Nephron progenitor cell (in vitro differentiated cells): Measurements from ENCODE around the gene TIAL1.
"Not testable (repeated sequence)": the region's sequence is repeated elsewhere in the genome, so short reads cannot be mapped to it uniquely, and the experiment has no call there.

Source experiments
- DNase-seq: peaks from one replicate; pipeline ENCODE4 v3.0.0; 2021
- H3K27ac Mint-ChIP-seq: 2 replicates; pipeline ENCODE4 v1.8.0; 2021; ENCODE audit warnings: mild to moderate bottlenecking, moderate library complexity, mixed read lengths
- H3K27me3 Mint-ChIP-seq: 2 replicates; pipeline ENCODE4 v1.8.0; 2021; ENCODE audit warnings: mild to moderate bottlenecking, low read depth, mixed read lengths; ENCODE audit not compliant: poor library complexity
- H3K36me3 Mint-ChIP-seq: 2 replicates; pipeline ENCODE4 v1.8.0; 2021; ENCODE audit warnings: low read depth, mixed read lengths
- H3K4me1 Mint-ChIP-seq: 2 replicates; pipeline ENCODE4 v1.8.0; 2021; ENCODE audit warnings: mixed read lengths
- H3K4me3 Mint-ChIP-seq: 2 replicates; pipeline ENCODE4 v1.8.0; 2021; ENCODE audit warnings: mild to moderate bottlenecking, moderate library complexity, mixed read lengths
- H3K9me3 Mint-ChIP-seq: 2 replicates; pipeline ENCODE4 v1.8.0; 2021; ENCODE audit warnings: mild to moderate bottlenecking, moderate library complexity, mixed read lengths
- TF ChIP-seq, protein P1 (sequence below): fragments of 200-600 bp; sonication (generic); IDR thresholded peaks from 2 replicates; pipeline ENCODE4 v1.5.0; 2021; ENCODE audit warnings: antibody characterized with exemption

Gene TIAL1

DNA sequence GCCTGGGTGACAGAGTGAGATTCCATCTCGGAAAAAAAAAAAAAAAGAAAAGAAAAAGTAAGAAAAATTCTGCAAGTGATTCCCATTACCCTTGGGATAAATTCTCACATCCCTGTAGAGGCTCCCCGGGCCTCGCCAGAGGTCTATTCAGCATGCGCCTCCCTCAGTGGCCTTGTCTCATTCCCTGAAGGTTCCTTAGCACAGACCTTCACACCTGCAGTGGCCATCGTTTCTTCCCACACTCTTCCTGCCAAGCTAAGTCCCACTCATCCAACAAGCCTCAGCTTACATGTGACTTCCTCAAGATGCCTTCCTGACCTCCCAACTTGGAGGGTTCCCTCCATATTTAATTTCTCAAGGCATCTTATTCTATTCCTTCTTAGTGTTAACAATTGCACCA, 33.5 kb upstream of the TIAL1 start:
- Mint-ChIP-seq H3K36me3 (no peaks in the 10 kb centered on the region), H3K27ac (peak overlapping the region; percentile 54), H3K9me3 (no peaks in the 10 kb centered on the region), H3K4me3 (no peak overlapping the region), H3K4me1 (peaks cover 5% of the 10 kb centered on the region), H3K27me3 (peaks cover 3% of the 10 kb centered on the region)
- TF ChIP-seq, protein P1, sequence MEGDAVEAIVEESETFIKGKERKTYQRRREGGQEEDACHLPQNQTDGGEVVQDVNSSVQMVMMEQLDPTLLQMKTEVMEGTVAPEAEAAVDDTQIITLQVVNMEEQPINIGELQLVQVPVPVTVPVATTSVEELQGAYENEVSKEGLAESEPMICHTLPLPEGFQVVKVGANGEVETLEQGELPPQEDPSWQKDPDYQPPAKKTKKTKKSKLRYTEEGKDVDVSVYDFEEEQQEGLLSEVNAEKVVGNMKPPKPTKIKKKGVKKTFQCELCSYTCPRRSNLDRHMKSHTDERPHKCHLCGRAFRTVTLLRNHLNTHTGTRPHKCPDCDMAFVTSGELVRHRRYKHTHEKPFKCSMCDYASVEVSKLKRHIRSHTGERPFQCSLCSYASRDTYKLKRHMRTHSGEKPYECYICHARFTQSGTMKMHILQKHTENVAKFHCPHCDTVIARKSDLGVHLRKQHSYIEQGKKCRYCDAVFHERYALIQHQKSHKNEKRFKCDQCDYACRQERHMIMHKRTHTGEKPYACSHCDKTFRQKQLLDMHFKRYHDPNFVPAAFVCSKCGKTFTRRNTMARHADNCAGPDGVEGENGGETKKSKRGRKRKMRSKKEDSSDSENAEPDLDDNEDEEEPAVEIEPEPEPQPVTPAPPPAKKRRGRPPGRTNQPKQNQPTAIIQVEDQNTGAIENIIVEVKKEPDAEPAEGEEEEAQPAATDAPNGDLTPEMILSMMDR = no peak
- DNase-seq = no peak

DNA sequence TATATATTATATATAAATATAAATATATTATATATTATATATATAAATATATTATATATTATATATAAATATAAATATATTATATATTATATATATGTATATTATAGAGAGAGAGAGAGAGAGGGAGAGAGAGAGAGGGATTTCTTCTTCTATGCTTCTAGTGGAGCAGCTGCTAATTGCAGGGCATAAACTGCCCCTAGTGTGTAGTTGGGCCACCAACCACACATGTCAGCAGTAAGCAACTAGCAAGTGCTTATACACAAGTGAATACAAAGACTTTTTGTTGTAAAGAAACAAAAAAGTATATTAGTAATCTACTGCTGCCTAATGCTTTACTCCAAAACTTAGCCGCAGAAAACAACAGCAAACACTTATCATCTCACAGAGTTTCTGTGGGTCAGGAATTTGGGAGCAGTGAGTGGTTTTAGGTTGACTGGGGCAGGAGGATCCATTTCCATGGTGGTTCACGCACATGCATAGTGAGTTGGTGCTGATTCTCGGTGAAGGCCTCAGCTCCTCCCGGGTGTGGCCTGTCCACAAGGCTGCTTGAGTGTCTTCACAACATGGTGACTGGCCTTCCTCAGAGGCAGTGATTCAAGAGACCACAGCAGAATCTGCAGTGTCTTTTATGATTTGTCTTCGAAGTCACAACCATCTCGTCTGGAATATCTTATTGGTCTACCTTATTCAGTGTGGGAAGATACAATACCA, 29.0 kb upstream of the TIAL1 start:
- no peak overlapping the region for H3K4me3 Mint-ChIP-seq
- no peak for DNase-seq
- peaks cover 5% of the 10 kb centered on the region for H3K4me1 Mint-ChIP-seq
- H3K9me3 Mint-ChIP-seq = no peaks in the 10 kb centered on the region
- no peak overlapping the region for H3K27ac Mint-ChIP-seq
- TF ChIP-seq, protein P1 = no peak
- no peaks in the 10 kb centered on the region for H3K36me3 Mint-ChIP-seq
- H3K27me3 Mint-ChIP-seq = peaks cover 5% of the 10 kb centered on the region

DNA sequence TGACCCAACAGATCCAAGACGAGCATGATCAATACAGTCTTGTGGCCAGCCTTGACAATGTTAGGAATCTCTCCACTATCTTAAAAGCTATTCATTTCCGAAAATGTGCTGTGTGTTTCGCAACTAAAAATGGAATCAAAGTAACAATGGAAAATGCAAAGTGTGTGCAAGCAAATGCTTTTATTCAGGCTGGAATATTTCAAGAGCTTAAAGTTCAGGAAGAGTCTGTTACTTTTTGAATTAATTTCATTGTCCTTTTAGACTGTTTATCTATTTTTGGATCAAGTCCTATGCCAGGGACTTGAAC, 24.3 kb upstream of the TIAL1 start:
- TF ChIP-seq, protein P1 = no peak
- peaks cover 15% of the 10 kb centered on the region for H3K27me3 Mint-ChIP-seq
- H3K4me3 Mint-ChIP-seq = no peak overlapping the region
- no peak overlapping the region for H3K27ac Mint-ChIP-seq
- H3K36me3 Mint-ChIP-seq = no peaks in the 10 kb centered on the region
- H3K4me1 Mint-ChIP-seq = peaks cover 16% of the 10 kb centered on the region
- H3K9me3 Mint-ChIP-seq = no peaks in the 10 kb centered on the region
- no peak for DNase-seq

DNA sequence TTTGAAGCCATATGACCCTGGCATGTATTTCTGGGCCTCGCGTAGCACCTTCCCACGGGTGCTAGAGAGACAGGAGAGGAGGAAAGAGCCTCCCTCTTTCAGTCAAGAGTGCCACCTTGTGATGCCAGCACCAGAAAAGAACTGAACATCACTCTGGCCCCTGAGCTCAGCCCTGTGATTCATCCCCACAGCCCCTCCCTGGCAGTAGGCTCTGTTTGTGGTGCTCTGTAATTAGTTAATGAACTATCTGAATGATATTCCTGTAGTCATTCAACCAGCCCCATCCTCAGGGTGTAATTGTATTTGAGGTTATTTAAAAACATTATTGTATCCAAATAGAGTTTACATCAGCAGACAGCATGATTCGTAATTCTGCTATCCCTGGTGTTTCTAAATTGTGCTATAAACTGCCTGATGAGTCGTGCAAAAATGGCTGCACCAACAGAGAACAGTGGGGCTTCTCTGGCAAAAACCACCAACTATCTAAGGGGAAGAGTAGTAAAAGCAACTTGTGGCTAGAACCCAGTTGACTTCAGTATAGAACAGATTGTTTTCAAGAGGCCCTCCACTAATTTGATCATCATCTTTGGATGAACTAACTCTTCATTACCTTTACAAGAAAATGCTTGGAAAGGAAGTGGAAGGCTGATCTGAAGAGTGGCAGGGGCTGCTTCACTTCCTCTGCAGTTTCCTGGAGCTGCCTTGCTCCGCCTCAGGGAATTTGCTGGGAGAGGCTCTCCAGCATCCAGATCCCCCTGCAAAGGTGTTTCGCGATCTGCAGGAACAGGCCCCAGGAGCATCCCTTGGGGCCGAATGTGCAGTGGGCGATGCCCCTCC, 23.7 kb upstream of the TIAL1 start:
- no peak for DNase-seq
- TF ChIP-seq, protein P1 = no peak
- no peaks in the 10 kb centered on the region for H3K36me3 Mint-ChIP-seq
- H3K4me3 Mint-ChIP-seq = no peak overlapping the region
- H3K27ac Mint-ChIP-seq = no peak overlapping the region
- H3K27me3 Mint-ChIP-seq = peaks cover 17% of the 10 kb centered on the region
- peaks cover 16% of the 10 kb centered on the region for H3K4me1 Mint-ChIP-seq
- H3K9me3 Mint-ChIP-seq = no peaks in the 10 kb centered on the region

DNA sequence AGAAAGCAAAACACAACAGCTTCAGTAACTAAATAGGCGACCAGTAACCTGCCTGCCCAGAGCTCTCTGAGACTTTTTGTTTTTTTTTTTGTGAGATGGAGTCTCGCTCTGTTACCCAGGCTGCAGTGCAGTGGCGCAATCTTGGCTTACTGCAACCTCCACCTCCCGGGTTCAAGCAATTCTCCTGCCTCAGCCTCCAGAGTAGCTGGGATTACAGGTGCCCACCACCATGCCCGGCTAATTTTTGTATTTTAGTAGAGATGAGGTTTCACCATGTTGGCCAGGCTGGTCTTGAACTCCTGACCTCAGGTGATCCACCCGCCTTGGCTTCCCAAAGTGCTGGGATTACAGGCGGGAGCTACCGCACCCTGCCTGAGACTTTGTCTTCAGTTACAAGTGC, 23.0 kb upstream of the TIAL1 start:
- H3K9me3 Mint-ChIP-seq, H3K4me3 Mint-ChIP-seq, DNase-seq, H3K36me3 Mint-ChIP-seq, H3K27ac Mint-ChIP-seq: not testable (repeated sequence)
- peaks cover 19% of the 10 kb centered on the region for H3K27me3 Mint-ChIP-seq
- peaks cover 16% of the 10 kb centered on the region for H3K4me1 Mint-ChIP-seq

DNA sequence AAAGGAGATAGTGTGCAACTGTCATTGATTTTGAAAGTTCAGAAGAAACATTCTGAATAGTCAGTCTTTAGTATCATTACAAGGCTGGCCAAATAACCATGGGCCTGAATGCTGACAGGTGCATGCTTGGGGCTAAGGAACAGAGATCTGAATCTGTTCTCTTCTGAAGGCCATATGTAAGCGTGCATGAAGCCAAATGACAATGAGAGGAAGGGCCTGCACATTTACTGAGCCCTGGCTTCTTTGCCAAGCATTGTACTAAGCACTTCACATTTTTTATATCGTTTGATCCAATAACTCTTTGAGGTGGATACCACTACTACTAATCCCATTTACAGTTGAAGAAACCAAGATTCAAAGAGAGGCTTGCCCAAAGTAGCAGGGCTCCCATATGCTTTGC, 22.5 kb upstream of the TIAL1 start:
- peaks cover 23% of the 10 kb centered on the region for H3K27me3 Mint-ChIP-seq
- H3K9me3 Mint-ChIP-seq = no peaks in the 10 kb centered on the region
- peaks cover 16% of the 10 kb centered on the region for H3K4me1 Mint-ChIP-seq
- no peak for DNase-seq
- TF ChIP-seq, protein P1 = no peak
- no peaks in the 10 kb centered on the region for H3K36me3 Mint-ChIP-seq
- no peak overlapping the region for H3K4me3 Mint-ChIP-seq
- H3K27ac Mint-ChIP-seq = no peak overlapping the region
